VCaP (cell line): ENCODE results near the gene ABO.

Experiments used
- H3K27ac ChIP-seq: fragments of 450-650 bp; 2 replicates; pipeline ENCODE4 v1.5.1; 2017
- TF ChIP-seq, protein P1 (sequence below): fragments of 450-650 bp; conservative IDR thresholded peaks from 2 replicates; pipeline ENCODE4 v1.5.1; 2017; ENCODE audit warnings: mild to moderate bottlenecking, moderate library complexity

Gene ABO

GRCh38 chr9:133284362-133284761 lies 9.4 kb upstream of the ABO start:
- TF ChIP-seq, protein P1, sequence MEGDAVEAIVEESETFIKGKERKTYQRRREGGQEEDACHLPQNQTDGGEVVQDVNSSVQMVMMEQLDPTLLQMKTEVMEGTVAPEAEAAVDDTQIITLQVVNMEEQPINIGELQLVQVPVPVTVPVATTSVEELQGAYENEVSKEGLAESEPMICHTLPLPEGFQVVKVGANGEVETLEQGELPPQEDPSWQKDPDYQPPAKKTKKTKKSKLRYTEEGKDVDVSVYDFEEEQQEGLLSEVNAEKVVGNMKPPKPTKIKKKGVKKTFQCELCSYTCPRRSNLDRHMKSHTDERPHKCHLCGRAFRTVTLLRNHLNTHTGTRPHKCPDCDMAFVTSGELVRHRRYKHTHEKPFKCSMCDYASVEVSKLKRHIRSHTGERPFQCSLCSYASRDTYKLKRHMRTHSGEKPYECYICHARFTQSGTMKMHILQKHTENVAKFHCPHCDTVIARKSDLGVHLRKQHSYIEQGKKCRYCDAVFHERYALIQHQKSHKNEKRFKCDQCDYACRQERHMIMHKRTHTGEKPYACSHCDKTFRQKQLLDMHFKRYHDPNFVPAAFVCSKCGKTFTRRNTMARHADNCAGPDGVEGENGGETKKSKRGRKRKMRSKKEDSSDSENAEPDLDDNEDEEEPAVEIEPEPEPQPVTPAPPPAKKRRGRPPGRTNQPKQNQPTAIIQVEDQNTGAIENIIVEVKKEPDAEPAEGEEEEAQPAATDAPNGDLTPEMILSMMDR: no peak
- H3K27ac ChIP-seq: peak overlapping the region; percentile 44

- peak overlapping the region; percentile 44 for H3K27ac ChIP-seq
Observed at GRCh38 chr9:133283255-133284032, 8.4 kb upstream of the ABO start.

DNA sequence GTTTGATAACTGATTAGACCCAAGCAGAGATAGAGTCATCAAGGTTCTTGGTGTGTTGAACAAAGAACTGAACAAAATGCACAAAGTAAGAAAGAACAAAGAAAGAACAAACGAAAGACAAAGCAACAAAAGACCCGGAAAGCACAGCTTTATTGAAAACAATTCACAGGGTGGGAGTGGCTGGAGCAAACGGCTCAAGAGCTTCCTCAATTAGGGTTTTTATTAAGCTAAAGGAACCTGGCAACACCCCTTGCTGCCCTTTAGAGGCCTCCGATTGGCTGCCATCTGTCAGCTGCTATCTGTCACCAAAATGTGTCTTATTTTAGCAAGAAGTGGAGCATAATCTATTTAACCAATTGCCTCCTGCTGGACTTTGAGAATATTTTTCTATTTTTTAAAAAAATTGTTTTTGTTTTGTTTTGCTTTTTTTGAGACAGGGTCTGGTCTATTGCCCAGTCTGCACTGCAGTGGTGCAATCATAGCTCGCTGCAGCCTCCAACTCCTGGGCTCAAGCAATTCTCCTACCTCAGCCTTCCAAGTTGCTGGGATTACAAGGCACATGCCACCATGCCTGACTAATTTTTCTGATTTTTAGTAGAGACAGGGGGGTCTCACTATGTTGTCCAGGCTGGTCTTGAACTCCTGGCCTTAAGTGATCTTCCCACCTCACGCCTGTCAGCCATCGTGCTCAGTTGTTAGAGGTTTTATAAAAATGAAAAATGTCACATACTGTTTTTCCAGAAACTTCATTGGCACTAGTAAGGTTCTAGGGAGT lies 7.7 kb upstream of the ABO start:
- H3K27ac ChIP-seq: peak overlapping the region; percentile 44
- TF ChIP-seq, protein P1: no peak

DNA sequence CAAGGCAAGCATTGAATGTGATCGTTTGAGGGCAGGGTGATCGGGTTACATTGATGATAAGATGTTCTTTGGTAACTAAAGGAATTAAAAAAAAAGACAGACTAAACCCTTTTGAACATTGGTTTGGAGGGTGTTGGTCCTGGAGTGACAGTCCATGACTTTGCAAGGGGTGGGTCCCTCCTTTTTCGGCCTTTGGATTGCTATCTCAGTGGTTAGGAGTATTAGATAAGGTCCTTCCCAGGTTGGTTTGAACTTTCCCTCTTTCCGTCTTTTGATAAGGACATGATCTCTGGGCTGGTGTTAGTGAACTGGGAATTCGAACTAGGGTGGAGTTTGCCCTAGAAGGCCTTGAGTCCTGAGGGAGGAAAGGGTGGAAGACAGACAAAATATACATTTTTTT lies 5.4 kb upstream of the ABO start:
- TF ChIP-seq, protein P1: no peak
- no peak overlapping the region for H3K27ac ChIP-seq

- TF ChIP-seq, protein P1: no peak
- H3K27ac ChIP-seq: no peak overlapping the region
Observed at GRCh38 chr9:133278161-133279114, 3.4 kb upstream of the ABO start.

- TF ChIP-seq, protein P1: no peak
- no peak overlapping the region for H3K27ac ChIP-seq
Observed at GRCh38 chr9:133277467-133277866, 2.5 kb upstream of the ABO start.

DNA sequence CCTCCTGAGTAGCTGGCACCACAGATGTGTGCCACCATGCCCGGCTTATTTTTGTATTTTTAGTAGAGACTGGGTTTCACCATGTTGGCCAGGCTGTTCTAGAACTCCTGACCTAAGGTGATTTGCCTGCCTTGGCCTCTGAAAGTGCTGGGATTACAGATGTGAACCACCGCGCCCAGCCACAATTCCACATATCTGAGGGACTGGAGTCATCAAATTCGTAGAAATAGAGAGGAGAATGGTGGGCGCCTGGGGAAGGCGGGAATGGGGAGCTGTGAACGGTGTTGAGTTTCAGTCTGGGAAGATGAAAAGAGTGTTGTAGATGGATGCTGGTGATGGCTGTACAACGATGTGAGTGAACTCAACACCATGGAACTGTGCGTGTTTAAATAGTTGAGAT lies 1.9 kb upstream of the ABO start:
- no peak overlapping the region for H3K27ac ChIP-seq
- TF ChIP-seq, protein P1: no peak
